ENCODE data around the gene PLXNA2.

Gene PLXNA2

GRCh38 chr1:208121813-208122364 lies 122.3 kb downstream of the PLXNA2 start:
- no peak overlapping the region for H3K4me3 ChIP-seq (ENCODE audit: severe bottlenecking)

GRCh38 chr1:208120431-208120790 lies 123.8 kb downstream of the PLXNA2 start:
- no peaks in the 10 kb centered on the region for H3K27me3 ChIP-seq (ENCODE audit: insufficient read depth, poor library complexity, severe bottlenecking)
- H3K27ac ChIP-seq (ENCODE audit: poor library complexity, severe bottlenecking) = no peak overlapping the region
- no peak for ATAC-seq (ENCODE audit: low read depth)
- no peak for TF ChIP-seq CTCF (IDR thresholded peaks at IDR 0.05; ENCODE audit: poor library complexity, severe bottlenecking)
- H3K9me3 ChIP-seq (ENCODE audit: severe bottlenecking) = no peaks in the 10 kb centered on the region
- no peaks in the 10 kb centered on the region for H3K4me1 ChIP-seq (ENCODE audit: insufficient read depth, poor library complexity, severe bottlenecking)
- DNase-seq (ENCODE audit: low spot score) = no peak
- no peak overlapping the region for H3K4me3 ChIP-seq (ENCODE audit: severe bottlenecking)
- no peaks in the 10 kb centered on the region for H3K36me3 ChIP-seq (ENCODE audit: low read depth)

More at GRCh38 chr1:208121813-208122364, 122.3 kb downstream of the PLXNA2 start:
- DNase-seq (ENCODE audit: low spot score) = no peak
- H3K27me3 ChIP-seq (ENCODE audit: insufficient read depth, poor library complexity, severe bottlenecking) = no peaks in the 10 kb centered on the region
- TF ChIP-seq CTCF (IDR thresholded peaks at IDR 0.05; ENCODE audit: poor library complexity, severe bottlenecking) = no peak
- no peak overlapping the region for H3K27ac ChIP-seq (ENCODE audit: poor library complexity, severe bottlenecking)
- ATAC-seq (ENCODE audit: low read depth) = no peak
- H3K4me1 ChIP-seq (ENCODE audit: insufficient read depth, poor library complexity, severe bottlenecking) = no peaks in the 10 kb centered on the region
- no peaks in the 10 kb centered on the region for H3K36me3 ChIP-seq (ENCODE audit: low read depth)
- no peaks in the 10 kb centered on the region for H3K9me3 ChIP-seq (ENCODE audit: severe bottlenecking)

GRCh38 chr1:208118841-208119606 lies 125.2 kb downstream of the PLXNA2 start:
- Histone ChIP-seq H3K4me3 (ENCODE audit: severe bottlenecking) (no peak overlapping the region), H3K36me3 (ENCODE audit: low read depth) (no peaks in the 10 kb centered on the region), H3K9me3 (ENCODE audit: severe bottlenecking) (no peaks in the 10 kb centered on the region), H3K27ac (ENCODE audit: poor library complexity, severe bottlenecking) (no peak overlapping the region), H3K27me3 (ENCODE audit: insufficient read depth, poor library complexity, severe bottlenecking) (no peaks in the 10 kb centered on the region), H3K4me1 (ENCODE audit: insufficient read depth, poor library complexity, severe bottlenecking) (no peaks in the 10 kb centered on the region)
- TF ChIP-seq CTCF (IDR thresholded peaks at IDR 0.05; ENCODE audit: poor library complexity, severe bottlenecking) = no peak
- no peak for ATAC-seq (ENCODE audit: low read depth)
- DNase-seq (ENCODE audit: low spot score) = no peak

- TF ChIP-seq CTCF (IDR thresholded peaks at IDR 0.05; ENCODE audit: poor library complexity, severe bottlenecking) = no peak
- H3K4me1 ChIP-seq (ENCODE audit: insufficient read depth, poor library complexity, severe bottlenecking) = no peaks in the 10 kb centered on the region
- DNase-seq (ENCODE audit: low spot score) = no peak
- H3K9me3 ChIP-seq (ENCODE audit: severe bottlenecking) = no peaks in the 10 kb centered on the region
- H3K27me3 ChIP-seq (ENCODE audit: insufficient read depth, poor library complexity, severe bottlenecking) = no peaks in the 10 kb centered on the region
- H3K36me3 ChIP-seq (ENCODE audit: low read depth) = no peaks in the 10 kb centered on the region
- no peak for ATAC-seq (ENCODE audit: low read depth)
- no peak overlapping the region for H3K4me3 ChIP-seq (ENCODE audit: severe bottlenecking)
- H3K27ac ChIP-seq (ENCODE audit: poor library complexity, severe bottlenecking) = no peak overlapping the region
These were observed 125.9 kb downstream of the PLXNA2 start for GRCh38 chr1:208118306-208118705.

- ATAC-seq (ENCODE audit: low read depth) (no peak), DNase-seq (ENCODE audit: low spot score) (no peak)
- Histone ChIP-seq H3K4me1 (ENCODE audit: insufficient read depth, poor library complexity, severe bottlenecking) (no peaks in the 10 kb centered on the region), H3K4me3 (ENCODE audit: severe bottlenecking) (no peak overlapping the region), H3K27me3 (ENCODE audit: insufficient read depth, poor library complexity, severe bottlenecking) (no peaks in the 10 kb centered on the region), H3K36me3 (ENCODE audit: low read depth) (no peaks in the 10 kb centered on the region), H3K27ac (ENCODE audit: poor library complexity, severe bottlenecking) (no peak overlapping the region), H3K9me3 (ENCODE audit: severe bottlenecking) (no peaks in the 10 kb centered on the region)
- no peak for TF ChIP-seq CTCF (IDR thresholded peaks at IDR 0.05; ENCODE audit: poor library complexity, severe bottlenecking)
These were observed 126.4 kb downstream of the PLXNA2 start for GRCh38 chr1:208117826-208118225.
